ENCODE measurements around the gene TBC1D13.
"Not testable (repeated sequence)": the region's sequence is repeated elsewhere in the genome, so short reads cannot be mapped to it uniquely, and the experiment has no call there.

Gene TBC1D13

DNA sequence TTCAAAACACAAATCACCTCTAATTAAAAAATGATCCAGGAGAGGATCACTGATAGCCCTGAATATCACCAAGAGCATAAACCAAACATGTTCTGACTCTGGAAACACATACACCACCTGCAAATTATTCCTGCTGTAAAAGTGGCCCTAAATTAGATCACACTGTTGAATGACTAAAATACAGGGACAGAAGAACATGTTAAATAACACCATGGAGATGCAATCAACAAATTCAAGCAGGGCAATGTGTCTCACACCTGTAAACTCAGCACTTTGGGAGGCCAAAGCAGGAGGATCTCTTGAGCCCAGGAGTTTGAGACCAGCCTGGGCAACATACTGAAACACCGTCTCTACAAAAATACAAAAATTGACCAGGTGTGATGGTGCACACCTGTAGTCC is 60.8 kb downstream of the TBC1D13 start:
- no peak for DNase-seq

DNA sequence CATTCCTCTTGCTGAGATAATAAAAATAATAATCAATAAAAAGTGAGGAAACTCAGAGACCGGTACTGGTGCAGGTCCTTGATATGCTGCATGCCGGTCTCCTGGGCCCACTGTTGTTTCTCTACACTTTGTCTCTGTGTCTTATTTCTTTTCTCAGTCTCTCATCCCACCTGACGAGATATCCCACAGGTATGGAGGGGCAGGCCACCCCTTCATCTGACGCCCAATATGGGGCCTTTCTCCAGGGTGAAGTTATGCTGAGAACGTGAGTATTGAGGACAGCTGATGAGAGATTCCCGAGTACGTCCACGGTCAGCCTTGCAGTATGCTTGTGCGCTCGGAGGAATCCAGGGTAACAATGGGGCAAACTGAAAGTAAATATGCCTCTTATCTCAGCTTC is 64.0 kb downstream of the TBC1D13 start:
- not testable (repeated sequence) for DNase-seq

DNA sequence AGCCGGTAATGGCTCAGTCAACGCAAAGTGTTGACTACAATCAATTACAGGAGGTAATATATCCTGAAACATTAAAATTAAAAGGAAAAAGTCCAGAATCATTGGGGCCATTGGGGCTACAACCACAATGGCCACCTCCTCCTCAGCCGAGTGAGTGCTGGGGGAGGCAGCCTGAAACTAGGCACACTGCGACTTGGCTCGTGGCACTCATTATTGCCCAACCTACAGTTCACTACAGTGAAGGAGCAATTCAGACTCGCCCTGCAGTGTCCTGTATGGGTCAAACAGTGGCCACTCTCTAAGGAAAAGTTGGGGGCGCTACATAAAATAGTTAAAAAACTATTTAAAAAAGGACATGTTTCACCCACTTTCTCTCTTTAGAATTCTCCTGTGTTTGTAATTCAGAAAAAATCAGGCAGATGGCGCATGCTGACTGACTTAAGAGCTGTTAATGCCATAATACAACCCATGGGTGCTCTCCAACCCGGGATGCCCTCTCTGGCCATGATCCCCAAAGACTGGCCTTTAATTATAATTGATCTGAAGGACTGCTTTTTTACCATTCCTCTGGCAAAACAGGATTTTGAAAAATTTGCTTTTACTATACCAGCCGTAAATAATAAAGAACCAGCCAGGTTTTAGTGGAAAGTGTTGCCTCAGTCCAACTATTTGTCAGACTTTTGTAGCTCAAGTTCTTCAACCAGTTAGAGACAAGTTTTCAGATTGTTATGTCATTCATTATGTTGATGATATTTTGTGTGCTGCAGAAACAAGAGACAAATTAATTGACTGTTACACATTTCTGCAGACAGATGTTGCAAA is 64.9 kb downstream of the TBC1D13 start:
- DNase-seq = peak; percentile 4 to 29

DNA sequence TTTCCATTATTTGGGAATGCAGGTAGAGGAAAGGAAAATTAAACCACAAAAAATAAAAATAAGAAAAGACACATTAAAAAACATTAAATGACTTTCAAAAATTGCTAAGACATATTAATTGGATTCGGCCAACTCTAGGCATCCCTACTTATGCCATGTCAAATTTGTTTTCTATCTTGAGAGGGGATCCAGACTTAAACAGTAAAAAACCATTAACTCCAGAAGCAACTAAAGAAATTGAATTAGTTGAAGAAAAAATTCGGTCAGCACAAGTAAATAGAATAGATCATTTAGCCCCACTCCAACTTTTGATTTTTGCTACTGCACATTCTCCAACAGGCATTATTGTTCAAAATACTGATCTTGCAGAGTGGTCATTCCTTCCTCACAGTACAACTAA is 65.6 kb downstream of the TBC1D13 start:
- not testable (repeated sequence) for DNase-seq

DNA sequence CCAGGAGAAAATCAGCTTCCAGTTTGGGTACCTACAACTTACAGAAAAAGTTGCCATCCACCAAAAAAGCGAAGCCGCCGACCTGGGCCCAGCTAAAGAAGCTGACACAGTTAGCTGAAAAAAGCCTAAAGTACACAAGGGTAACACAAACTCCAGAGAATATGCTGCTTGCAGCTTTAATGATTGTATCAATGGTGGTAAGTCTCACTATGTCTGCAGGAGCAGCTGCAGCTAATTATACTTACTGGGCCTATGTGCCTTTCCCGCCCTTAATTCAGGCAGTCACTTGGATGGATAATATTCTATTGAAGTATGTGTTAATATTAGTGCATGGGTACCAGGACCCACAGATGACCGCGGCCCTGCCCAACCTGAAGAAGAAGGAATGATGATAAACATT is 67.4 kb downstream of the TBC1D13 start:
- DNase-seq = not testable (repeated sequence)

DNA sequence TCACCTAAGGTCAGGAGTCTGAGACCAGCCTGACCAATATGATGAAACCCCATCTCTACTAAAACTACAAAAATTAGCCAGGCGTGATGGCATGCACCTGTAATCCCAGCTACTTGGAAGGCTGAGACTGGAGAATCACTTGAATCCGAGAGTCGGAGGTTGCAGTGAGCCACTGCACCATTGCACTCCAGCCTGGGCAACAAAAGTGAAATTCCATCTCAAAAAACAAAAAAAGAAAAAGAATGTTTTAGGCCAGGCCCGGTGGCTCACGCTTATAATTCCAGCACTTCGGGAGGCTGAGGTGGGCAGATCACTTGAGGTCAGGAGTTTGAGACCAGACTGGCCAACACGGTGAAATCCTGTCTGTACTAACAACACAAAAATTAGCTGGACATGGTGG is 71.4 kb downstream of the TBC1D13 start:
- DNase-seq = not testable (repeated sequence)
